Fibroblast of skin of right biceps (primary cell): Measurements from ENCODE around the gene EZH2.

Experiments
- DNase-seq: peaks from one replicate; pipeline ENCODE4 v3.0.0-alpha.2; 2013

EZH2 gene

DNA sequence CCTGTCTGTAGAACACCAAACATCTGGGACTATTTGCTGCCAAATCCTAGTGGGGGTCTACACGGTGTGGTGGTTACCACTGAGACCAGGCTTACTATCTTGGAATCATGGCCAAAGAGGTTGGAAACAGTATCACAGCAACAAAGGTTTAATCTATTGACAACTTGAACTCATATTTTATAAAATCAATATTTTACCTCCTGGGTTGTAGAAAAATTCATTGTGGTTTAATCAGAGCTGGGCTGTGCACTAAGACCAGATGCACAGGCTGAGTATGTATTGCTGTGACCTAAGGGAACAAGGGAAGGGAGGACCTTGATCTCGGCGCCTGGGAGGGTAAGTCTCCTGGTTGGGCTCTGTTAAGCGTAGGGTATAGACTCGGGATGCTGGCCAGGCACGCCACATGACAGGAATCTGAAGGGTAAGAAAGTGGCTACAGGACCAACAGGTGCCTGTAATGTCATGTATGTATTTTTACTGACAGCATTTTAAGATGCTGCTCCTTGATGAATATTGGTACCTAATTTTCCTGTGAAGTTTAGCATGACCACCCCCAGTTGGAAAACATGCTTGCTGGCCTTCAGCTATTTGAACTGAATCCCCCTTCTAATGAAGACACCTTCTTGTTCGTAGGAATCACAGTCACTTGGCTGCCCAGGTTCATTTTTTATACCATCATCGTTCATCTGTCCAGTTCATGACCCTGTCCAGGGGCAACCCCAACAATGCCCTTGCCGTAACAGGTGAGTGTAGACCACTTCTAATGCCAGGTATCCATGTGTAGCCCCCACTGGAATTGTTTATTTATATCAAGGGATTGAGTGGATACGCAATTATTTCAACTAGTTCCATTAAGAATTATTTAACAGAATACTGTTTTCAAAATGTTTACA, 79.5 kb downstream of the EZH2 start:
- DNase-seq, result no peak

DNA sequence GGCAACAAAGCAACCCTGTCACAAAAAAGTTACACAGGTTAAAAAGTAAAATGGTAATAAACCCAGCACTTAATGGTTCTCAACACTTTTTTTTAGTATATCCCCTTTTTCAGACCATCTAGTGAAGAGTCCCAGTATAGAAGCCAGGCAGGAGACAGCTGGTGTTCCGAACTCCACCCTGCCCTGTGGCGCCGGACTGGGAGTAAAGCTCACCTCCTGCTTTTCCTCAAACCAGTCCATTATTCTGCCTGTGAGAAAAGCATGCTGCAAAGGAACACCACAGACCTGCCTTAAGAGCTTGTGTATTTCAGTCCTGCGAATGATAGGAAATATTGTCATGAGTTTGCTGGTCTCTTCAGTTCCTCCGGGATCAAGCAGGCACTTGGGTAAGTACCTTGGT, 81.0 kb downstream of the EZH2 start:
- no peak for DNase-seq

DNA sequence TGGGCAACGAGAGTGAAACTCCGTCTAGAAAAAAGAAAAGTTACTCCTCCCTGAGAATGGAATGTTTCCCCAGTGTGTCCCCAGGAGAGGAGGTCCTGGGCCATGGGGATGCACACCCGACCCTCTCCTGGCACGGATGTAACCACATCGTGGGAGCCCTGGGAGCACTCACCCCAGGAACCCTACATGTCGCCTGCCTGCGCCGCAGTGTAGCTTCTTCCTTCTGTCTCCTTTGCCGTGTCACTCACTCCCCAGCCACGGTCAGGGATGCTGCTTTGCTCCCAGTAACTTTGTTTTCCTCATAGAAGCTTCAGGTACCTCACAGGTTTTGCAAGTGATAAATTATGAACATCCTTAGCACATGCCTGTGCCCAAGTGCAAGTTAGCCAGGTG, 82.0 kb downstream of the EZH2 start:
- no peak for DNase-seq

DNA sequence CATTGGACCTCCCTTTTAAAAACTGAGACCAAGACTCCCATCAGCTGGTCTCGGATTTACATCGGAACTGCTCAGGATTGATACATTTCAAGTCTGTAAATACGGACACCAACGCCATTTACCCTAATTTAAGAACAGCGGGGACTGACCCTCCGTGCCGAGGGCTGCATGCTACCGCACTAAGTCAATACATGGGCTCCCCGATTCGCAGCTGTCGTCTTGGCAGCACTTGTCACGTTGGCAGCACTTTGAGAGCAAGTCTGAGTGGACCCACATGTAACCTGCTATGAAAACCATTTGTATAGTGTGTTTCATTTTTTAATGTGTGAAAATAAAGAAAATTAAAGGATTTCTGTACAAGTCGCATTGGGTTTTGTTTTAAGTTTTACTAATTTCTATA, 83.4 kb downstream of the EZH2 start:
- DNase-seq, result no peak

DNA sequence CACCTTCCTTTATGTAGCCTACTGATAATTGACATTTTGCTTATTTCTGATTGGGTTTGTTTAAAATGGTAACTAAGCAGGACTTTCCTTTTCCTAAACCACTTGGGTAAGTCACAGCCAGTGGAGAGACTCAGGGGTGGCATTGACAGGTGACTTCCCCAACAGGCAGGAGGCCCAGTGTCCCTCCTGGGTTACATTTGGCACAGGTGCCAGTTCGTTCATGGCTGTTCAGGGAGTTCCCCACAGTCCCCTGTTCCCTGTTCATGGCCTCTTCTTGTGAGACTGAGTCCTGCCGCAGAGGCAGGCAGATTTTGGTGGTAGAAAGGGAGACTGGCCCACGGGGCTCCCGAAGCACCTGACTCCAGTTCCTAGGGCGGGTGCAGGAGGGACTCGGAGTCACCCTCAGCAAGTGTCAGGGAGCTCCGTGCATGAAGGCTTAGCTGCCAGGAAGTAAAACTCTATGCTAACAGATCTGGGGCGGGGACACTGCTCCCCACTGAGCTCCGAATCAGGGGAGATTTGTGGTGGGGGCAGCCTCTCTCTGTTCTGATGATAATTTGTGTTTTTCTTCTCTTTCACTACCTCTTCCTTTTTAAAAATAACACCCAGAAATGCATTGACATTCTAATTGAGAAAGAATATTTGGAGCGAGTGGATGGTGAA, 84.1 kb downstream of the EZH2 start:
- DNase-seq, result no peak

DNA sequence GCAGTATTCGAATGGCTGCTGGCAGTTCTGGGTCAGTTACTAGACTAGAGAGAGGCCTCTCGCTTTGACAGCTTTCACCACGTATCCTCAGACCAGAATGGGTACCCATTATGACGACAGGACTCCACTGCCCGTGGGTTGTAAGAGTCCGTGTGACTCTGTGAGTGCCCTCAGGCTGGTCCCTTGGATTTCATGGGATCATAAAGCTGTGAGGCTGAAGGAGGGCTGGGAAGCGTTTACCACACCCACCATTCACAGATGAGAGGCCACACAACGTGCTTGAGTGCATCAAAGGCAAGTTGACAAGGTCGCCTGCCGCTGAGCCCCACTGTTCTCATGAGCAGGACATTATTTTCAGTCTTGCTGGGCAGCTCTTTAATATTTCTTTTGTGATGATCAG, 87.2 kb downstream of the EZH2 start:
- no peak for DNase-seq

DNA sequence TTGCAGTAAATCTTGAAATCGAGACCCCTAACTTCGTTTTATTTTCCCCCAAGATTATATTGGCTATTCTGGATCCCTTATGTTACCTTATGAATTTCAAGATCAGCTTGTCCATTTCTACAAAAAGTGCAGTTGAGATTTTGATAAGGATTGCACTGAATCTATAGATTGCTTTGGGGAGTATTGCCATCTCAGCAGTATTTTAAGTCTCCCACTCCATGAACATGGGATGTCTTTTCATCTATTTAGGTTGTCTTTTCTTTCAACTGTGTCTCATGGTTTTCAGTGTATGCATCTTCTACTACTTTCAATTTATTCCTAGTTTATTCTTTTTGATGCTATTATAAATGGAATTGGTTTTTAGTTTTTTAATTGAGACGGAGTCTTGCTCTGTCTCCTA, 89.6 kb downstream of the EZH2 start:
- no peak for DNase-seq

DNA sequence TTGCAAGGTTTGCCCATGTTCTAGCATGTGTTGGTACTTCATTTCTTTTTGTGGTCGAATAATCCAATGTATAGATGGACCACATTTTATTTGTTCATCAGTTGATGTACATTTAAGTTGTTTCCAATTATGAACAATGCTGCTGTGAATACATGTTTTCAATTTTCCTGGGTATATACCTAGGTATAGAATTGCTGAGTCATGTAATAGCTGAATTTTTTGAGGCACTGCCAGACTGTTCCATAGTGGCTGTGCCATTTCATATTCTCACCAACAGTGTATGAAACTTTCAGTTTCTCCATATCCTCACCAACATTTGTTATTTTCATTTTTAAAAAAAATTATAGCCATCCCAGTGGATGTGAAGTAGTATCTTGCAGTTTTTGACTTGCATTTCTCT, 90.5 kb downstream of the EZH2 start:
- DNase-seq, result no peak

DNA sequence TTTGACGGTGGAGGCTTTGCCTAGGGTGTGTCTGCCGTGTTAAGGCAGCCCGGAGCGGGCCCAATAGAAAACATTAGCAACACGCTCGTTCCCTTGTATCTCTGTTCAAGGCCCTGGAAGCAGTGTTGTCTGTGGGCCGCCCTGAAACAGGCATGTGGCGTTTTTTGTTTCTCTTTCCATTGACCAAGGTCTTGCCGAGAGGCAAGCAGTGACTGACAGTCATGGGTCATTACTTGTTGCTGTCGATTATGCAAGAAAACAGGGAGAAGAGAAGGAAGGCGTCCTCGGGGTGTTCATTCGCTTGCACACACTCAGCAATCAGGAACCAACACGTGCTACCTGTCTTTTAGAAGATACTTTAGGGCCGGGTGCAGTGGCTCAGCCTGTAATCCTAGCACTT, 92.5 kb downstream of the EZH2 start:
- DNase-seq, result no peak

DNA sequence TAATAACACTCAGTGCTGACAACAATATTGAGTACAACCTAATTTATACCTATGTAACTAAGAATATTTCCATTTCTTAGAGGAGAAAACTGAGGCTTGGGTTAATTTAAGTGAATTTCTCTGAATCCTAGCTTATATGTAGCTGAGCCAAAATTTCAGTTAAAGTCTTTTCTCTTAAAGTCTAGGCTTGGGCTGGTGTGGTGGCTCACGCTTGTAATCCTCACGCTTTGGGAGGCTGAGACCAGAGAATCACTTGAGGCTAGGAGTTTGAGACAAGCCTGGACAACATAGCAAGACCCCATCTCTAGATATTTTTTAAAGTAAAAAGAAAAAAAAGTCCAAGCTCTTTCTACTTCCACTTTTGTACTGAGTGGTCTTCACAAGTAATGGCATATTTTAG, 93.2 kb downstream of the EZH2 start:
- DNase-seq, result no peak

DNA sequence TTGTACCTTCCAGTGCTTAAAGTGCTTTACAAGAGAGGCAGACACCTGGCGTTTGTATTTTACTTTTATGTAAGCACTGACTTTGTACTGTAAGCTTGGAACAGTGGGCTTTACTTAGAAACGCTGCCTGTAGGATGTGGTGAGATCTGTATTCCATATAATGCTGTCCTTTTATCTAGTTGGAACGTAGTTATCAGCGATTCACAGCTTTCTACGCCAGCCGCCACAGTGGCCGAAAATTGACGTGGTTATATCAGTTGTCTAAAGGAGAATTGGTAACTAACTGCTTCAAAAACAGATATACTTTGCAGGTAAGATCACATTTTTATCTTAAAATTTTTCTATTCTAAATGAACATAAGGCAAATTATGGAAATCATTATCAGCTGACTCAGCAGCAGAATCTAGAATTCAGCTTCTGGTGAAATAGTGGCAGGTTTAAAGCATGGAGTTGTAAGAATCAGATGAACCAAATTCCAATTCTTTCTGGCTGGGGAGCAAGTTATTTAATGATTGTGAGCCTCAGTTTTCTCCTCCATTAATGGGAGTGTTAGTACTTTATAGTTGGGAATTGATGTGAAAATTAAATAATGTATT, 93.9 kb downstream of the EZH2 start:
- DNase-seq, result no peak

DNA sequence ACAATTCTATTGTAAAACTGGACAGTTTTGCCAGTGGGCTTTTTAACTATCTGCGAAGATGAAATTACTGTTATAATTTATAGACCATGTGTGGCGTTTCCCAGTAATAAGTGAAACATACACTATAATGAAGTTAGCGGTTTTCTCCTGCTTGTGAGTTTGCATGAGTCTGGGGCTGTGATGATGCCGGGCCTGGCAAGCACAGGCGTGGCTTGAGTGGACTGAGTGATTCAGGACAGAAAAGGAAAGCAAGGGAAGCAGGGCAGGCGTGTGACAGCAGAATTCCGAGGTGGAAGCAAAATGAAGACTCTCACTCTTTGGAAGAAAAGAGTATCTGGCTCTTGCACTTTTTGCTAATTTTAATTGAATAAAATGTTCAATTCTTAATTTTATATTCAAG, 94.9 kb downstream of the EZH2 start:
- DNase-seq, result no peak

DNA sequence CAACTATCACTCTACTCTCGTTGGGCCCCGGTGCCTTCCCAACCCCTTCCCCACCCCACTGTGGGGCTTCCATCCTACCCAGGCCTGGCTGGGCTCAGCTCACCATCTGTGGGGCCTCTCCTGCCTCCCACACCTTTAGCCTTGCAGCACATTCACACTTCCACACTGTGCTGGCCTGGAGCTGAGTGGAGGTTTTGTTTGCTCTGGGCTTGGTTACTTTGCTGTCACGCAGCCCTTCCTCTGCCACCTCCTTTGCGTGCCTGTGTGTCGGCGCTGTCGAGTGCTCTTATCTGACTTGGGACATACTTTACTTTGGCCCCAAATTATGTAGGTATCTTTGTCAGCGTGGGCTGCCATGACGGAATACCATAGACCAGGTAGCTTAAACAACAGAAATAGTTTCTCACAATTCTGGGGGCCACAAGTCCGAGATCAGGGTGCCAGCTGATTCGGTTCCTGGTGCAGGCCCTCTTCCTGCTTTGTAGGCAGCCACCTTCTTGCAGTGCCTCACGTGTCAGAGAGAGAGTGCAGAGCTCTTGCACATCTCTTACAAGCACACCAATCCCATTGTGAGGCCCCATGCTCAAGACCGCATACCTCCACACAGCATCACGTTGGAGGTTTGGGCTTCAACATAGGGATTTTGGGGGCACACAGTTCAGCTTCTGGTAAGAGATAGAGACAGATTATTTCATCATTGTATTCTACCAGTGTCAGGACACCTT, 96.4 kb downstream of the EZH2 start:
- DNase-seq, result no peak

DNA sequence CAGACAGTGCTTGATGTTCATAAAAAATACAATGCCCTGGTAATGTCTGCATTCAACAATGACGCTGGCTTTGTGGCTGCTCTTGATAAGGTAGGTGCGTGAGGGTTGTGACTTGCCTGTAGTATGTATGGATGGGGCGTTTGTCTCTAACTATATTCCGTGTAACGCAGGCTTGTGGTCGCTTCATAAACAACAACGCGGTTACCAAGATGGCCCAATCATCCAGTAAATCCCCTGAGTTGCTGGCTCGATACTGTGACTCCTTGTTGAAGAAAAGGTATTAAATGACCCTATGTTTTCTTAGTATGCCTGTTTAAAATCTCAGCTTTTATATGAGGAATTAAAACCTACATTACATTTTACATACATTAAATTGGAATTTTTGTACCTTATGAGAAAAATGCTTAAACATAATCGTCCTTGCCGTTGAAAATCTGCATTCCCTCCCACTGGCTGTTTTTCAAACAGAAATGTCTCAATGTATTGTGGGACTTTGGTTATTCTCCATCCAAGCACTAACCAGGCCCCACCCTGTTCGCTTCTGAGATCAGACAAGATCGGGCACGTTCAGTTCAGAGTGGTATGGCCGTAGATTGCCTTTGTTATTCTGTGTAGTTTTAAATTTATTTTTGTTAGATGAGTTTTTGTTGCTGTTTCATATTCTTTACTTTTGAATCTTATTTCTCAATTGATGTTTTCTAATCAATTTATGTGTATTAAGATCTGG, 100.1 kb downstream of the EZH2 start:
- DNase-seq, result no peak

DNA sequence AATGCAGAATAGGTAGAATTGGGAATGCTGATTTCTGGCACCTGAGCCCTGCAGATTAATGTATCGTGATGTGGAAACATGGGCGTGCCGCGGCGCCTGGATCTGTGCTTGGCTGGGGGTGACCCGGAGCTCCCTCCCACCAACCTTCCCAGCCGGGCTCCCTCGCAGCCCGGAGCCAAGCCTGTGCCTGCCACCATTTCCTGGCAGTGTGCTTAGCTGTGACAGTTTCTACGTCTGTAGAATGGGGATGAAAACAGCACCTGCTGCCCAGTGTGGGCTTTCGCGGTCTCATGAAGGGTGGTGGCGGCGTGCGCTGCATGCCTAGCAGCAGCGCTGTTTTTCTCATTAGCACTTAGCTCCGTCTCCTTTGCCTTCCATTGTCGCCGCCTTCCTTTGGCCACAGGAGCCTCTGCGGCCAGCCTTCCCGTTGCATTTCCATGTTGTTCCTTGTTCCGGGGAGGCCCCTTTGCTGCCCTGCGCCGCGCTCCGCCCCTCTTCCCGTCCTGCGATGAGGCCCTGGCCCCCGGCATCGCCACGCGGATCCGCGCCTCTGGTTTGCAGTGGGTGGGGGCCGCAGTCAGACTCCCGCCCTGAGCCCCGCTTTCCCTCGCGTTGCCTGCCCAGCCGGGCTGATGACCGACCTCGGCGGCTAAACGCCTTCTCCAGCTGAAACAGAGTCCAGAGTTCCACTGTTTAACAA, 101.2 kb downstream of the EZH2 start:
- no peak for DNase-seq

DNA sequence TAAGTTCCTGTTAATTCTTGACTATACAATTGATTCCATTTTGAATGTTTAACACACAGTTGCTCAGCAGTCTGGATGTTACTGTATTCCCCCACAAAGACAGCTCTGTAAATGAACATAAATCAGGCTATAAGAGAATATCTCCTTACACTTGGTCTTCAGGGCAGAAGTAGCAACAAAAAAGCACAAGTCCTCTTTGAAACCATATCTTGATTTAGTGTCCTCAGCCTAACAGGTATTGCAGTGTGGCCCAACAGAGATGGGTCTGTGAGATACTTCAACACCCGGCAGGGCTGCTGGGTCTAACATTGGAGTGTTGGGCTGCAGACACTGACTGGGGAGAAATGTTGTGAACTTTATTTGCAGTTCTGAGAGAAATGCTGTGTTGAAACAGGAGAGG, 109.6 kb downstream of the EZH2 start:
- no peak for DNase-seq

DNA sequence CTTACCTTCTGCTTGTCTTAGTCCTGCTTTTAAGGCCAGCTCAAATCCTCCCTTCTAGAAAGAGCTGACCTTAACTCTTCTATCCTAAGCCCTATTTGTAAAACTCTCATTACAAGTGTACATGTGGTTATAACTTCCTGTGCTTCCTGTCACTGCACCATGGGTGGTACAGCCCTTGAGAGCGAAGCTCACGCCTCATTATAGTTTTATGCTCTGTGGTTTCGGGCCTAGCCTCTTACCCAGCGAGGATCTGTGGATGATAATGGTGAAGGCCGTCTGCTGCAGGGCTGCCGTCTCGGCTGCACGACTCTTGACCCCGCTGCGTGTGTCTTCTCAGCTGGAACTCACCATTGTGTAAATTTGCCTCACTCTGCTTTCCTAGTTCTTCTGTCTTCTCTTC, 110.8 kb downstream of the EZH2 start:
- DNase-seq, result peak; percentile 34

DNA sequence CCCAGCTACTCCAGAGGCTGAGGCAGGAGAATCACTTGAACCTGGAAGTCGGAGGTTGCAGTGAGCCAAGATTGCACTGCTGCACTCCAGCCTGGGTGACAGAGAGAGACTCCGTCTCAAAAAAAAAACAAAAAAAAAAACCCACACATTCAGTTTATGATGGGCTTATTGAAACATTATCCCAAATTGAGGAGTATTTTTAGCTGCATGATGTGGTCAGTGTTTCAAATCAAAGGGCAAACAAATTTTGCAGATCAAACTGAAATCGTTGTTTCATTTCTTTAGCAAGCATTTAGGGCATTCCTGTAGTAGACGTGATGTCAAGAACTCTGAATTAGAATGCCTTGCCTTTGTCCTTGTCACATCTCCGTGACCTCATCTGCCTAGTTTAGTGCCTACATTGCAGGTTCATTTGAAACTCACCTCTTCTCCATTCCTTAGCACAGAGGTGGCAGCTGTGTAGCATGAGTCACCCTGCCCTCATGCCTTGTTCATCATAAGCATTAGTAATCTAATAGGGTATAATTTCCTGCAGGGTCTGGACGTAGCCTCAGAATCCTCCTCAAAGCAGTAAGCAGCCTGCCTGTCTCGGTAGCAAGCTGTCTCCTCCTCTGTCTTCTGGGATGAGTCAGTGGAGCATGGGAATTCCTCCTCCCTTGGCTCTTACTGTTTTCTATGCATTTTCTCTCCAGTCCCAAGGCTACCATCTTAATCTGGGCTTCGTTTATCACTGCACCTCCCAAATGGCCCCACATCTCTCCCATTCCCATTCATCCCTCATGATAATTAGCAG, 111.6 kb downstream of the EZH2 start:
- DNase-seq, result peak; percentile 94

DNA sequence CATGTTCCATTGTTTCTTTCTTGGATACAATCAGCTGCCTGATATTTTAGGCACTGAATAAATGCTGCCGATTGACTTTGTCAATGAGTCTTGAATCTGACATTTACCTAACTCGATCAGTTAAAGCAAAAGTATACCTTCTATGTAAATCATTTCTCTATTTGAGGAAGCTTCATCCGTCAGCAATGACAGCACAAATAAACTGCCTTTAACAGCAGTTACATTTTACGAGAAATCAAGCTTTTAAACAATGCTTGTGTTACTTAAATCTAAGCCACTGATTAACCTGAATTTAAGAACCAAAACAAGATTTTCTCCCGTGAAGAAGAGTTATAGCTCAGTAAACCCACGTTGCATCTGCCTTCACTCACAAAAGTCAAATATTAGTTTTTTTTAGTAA, 114.1 kb downstream of the EZH2 start:
- DNase-seq, result no peak

DNA sequence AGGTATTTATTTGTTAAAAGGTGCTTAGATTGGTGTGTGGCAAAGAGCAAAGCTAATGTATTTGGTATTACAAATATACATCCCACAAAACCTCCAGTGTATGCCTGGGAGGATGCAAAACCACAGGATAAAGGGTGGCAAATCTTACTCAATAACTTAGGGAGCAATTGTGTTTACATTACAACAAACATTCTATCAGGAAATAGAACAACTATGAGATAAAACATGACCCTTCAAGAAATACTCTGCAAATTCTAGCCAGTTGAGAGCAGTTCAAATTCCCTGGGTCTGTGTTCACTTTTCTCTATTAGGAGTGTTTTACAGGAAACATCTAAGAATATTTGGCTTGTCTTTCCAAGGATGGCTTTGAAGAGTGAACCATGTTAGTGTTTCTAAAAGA, 120.5 kb downstream of the EZH2 start:
- no peak for DNase-seq
